HEK293 (cell line): ENCODE results near the gene CADPS2.

ENCODE experiments used
- CTCF ChIA-PET: fragments of 350-600 bp; formaldehyde crosslinking; extraction: SDS; loops from one replicate; lab custom pipeline; 2021; ENCODE audit warnings: antibody characterized with exemption; lab: Yijun Ruan, JAX
- POLR2A ChIA-PET: fragments of 300-600 bp; formaldehyde crosslinking; extraction: SDS; loops from one replicate; lab custom pipeline; 2020; ENCODE audit warnings: antibody characterized with exemption, inconsistent platforms; lab: Yijun Ruan, JAX
- H3K27ac ChIP-seq: fragments of 200-500 bp; sonication (Bioruptor generic); 2 replicates; pipeline ENCODE4 v1.5.1; 2014; ENCODE audit warnings: low read depth, low read length, control low read depth, inconsistent platforms; ENCODE audit errors: extremely low read depth
- H3K36me3 ChIP-seq, 2 experiments: fragments of 200-500 bp in 1 of 2; sonication (Bioruptor generic) in 1 of 2; 1 replicate in 1 of 2; 2 replicates in 1 of 2; pipeline ENCODE4 v1.5.1; 2014 to 2017; ENCODE audit warnings: inconsistent platforms in 2 of 2, low read length in 2 of 2; ENCODE audit not compliant: control insufficient read depth in 2 of 2, insufficient read depth in 1 of 2
- H3K4me1 ChIP-seq: fragments of 200-500 bp; sonication (Bioruptor generic); 2 replicates; pipeline ENCODE4 v1.5.1; 2014; ENCODE audit warnings: mild to moderate bottlenecking, low read length, inconsistent platforms; ENCODE audit not compliant: control insufficient read depth, insufficient read depth
- H3K4me3 ChIP-seq: 2 replicates; pipeline ENCODE4 v1.5.1; 2011; ENCODE audit warnings: low read depth, mild to moderate bottlenecking, control low read depth, low read length, moderate library complexity
- H3K9me3 ChIP-seq: fragments of 200-500 bp; sonication (Bioruptor generic); 2 replicates; pipeline ENCODE4 v1.5.1; 2014; ENCODE audit warnings: low read depth, low read length, inconsistent platforms; ENCODE audit not compliant: control insufficient read depth, insufficient read depth
- AEBP2 ChIP-seq: fragments of 450-650 bp; formaldehyde crosslinking; IDR thresholded peaks from 2 replicates; pipeline ENCODE4 v1.5.1; 2016; ENCODE audit warnings: missing biosample characterization, missing genetic modification characterization, borderline replicate concordance
- BCL11B ChIP-seq: fragments of 450-650 bp; formaldehyde crosslinking; IDR thresholded peaks from 2 replicates; pipeline ENCODE4 v1.5.1; 2016; ENCODE audit warnings: low read depth, missing biosample characterization, missing genetic modification characterization
- BCL6B ChIP-seq: fragments of 450-650 bp; formaldehyde crosslinking; IDR thresholded peaks from 2 replicates; pipeline ENCODE4 v1.5.1; 2017; ENCODE audit warnings: missing biosample characterization, missing genetic modification characterization
- HOXA7 ChIP-seq: sonication (generic); formaldehyde crosslinking; IDR thresholded peaks from 2 replicates; pipeline ENCODE4 v1.8.1; 2022; ENCODE audit warnings: missing genetic modification reagents, borderline replicate concordance
- HOXD13 ChIP-seq: sonication (generic); formaldehyde crosslinking; IDR thresholded peaks from 2 replicates; pipeline ENCODE4 v1.8.0; 2022; ENCODE audit warnings: missing genetic modification reagents, borderline replicate concordance
- KLF1 ChIP-seq: fragments of 450-650 bp; formaldehyde crosslinking; IDR thresholded peaks from 2 replicates; pipeline ENCODE4 v1.5.1; 2016; ENCODE audit warnings: missing biosample characterization, missing genetic modification characterization
- KLF10 ChIP-seq: fragments of 450-650 bp; IDR thresholded peaks from 2 replicates; pipeline ENCODE4 v1.5.1; 2018; ENCODE audit warnings: missing biosample characterization, mild to moderate bottlenecking, missing genetic modification characterization
- PRDM2 ChIP-seq: fragments of 450-650 bp; formaldehyde crosslinking; IDR thresholded peaks from 2 replicates; pipeline ENCODE4 v1.5.1; 2016; ENCODE audit warnings: missing biosample characterization, missing genetic modification characterization, borderline replicate concordance
- PRDM6 ChIP-seq: fragments of 450-650 bp; formaldehyde crosslinking; IDR thresholded peaks from 2 replicates; pipeline ENCODE4 v1.5.1; 2017; ENCODE audit warnings: missing biosample characterization, missing genetic modification characterization
- REPIN1 ChIP-seq: fragments of 450-650 bp; formaldehyde crosslinking; IDR thresholded peaks from 2 replicates; pipeline ENCODE4 v1.5.1; 2017; ENCODE audit warnings: missing biosample characterization, missing genetic modification characterization, low read depth
- SP7 ChIP-seq: fragments of 450-650 bp; formaldehyde crosslinking; IDR thresholded peaks from 2 replicates; pipeline ENCODE4 v1.5.1; 2016; ENCODE audit warnings: missing biosample characterization, missing genetic modification characterization
- ZBTB17 ChIP-seq: fragments of 450-650 bp; formaldehyde crosslinking; IDR thresholded peaks from 2 replicates; pipeline ENCODE4 v1.5.1; 2016; ENCODE audit warnings: missing biosample characterization, missing genetic modification characterization
- ZBTB44 ChIP-seq: fragments of 450-650 bp; IDR thresholded peaks from 2 replicates; pipeline ENCODE4 v1.5.1; 2018; ENCODE audit warnings: missing biosample characterization, mild to moderate bottlenecking, missing genetic modification characterization
- ZBTB6 ChIP-seq: fragments of 450-650 bp; formaldehyde crosslinking; IDR thresholded peaks from 2 replicates; pipeline ENCODE4 v1.5.1; 2017; ENCODE audit warnings: missing biosample characterization, missing genetic modification characterization
- ZBTB8A ChIP-seq: fragments of 450-650 bp; formaldehyde crosslinking; IDR thresholded peaks from 2 replicates; pipeline ENCODE4 v1.5.1; 2016; ENCODE audit warnings: missing biosample characterization, missing genetic modification characterization
- ZFHX2 ChIP-seq: fragments of 450-650 bp; formaldehyde crosslinking; conservative IDR thresholded peaks from 2 replicates; pipeline ENCODE4 v1.5.1; 2016; ENCODE audit warnings: missing biosample characterization, missing genetic modification characterization
- ZNF140 ChIP-seq: fragments of 450-650 bp; formaldehyde crosslinking; IDR thresholded peaks from 2 replicates; pipeline ENCODE4 v1.5.1; 2016; ENCODE audit warnings: missing biosample characterization, missing genetic modification characterization
- ZNF155 ChIP-seq: fragments of 450-650 bp; formaldehyde crosslinking; IDR thresholded peaks from 2 replicates; pipeline ENCODE4 v1.5.1; 2016; ENCODE audit warnings: missing biosample characterization, missing genetic modification characterization
- ZNF341 ChIP-seq: fragments of 450-650 bp; formaldehyde crosslinking; IDR thresholded peaks from 2 replicates; pipeline ENCODE4; 2016; ENCODE audit warnings: low read depth, missing biosample characterization, missing genetic modification characterization
- ZNF549 ChIP-seq: fragments of 450-650 bp; IDR thresholded peaks from 2 replicates; pipeline ENCODE4 v1.5.1; 2018; ENCODE audit warnings: missing biosample characterization, missing genetic modification characterization, mild to moderate bottlenecking, inconsistent platforms, moderate library complexity
- ZNF704 ChIP-seq: fragments of 450-650 bp; formaldehyde crosslinking; IDR thresholded peaks from 2 replicates; pipeline ENCODE4 v1.5.1; 2016; ENCODE audit warnings: missing biosample characterization, missing genetic modification characterization
- ZNF837 ChIP-seq: fragments of 450-650 bp; formaldehyde crosslinking; IDR thresholded peaks from 2 replicates; pipeline ENCODE4 v1.5.1; 2016; ENCODE audit warnings: missing biosample characterization, missing genetic modification characterization

The CADPS2 gene

GRCh38 chr7:122465296-122465695 is 421.0 kb downstream of the CADPS2 start:
- Histone ChIP-seq H3K4me1 (no peaks in the 10 kb centered on the region), H3K36me3 (no peaks in the 10 kb centered on the region; a peak in 1 of 3 replicates), H3K4me3 (no peak overlapping the region), H3K27ac (no peak overlapping the region), H3K9me3 (no peaks in the 10 kb centered on the region)
- POLR2A ChIA-PET, result no interaction called here
- no peak for TF ChIP-seq ZBTB17 (tag by site-specific recombination)
- no peak for TF ChIP-seq KLF10 (tag by site-specific recombination)
- no peak for TF ChIP-seq BCL11B (tag by site-specific recombination)
- no peak for TF ChIP-seq ZNF140 (tag by site-specific recombination)
- no peak for TF ChIP-seq SP7 (tag by site-specific recombination)
- TF ChIP-seq ZNF155 (tag by site-specific recombination), result no peak
- TF ChIP-seq AEBP2 (tag by site-specific recombination), result no peak
- no peak for TF ChIP-seq PRDM2
- TF ChIP-seq REPIN1 (tag by site-specific recombination), result no peak
- no peak for TF ChIP-seq HOXD13
- TF ChIP-seq ZBTB8A (tag by site-specific recombination), result no peak
- CTCF ChIA-PET, result no interaction called here

- Histone ChIP-seq H3K4me3 (no peak overlapping the region), H3K9me3 (no peaks in the 10 kb centered on the region), H3K4me1 (no peaks in the 10 kb centered on the region), H3K27ac (no peak overlapping the region), H3K36me3 (no peaks in the 10 kb centered on the region; a peak in 1 of 3 replicates)
- POLR2A ChIA-PET, result no interaction called here
- TF ChIP-seq ZNF704 (tag by site-specific recombination), result no peak
- no peak for TF ChIP-seq KLF1 (tag by site-specific recombination)
- TF ChIP-seq ZBTB6 (tag by site-specific recombination), result no peak
- TF ChIP-seq ZNF549 (tag by site-specific recombination), result no peak
- TF ChIP-seq ZNF341 (tag by site-specific recombination), result no peak
- TF ChIP-seq BCL6B (tag by site-specific recombination), result no peak
- TF ChIP-seq HOXA7, result no peak
- TF ChIP-seq ZBTB44 (tag by site-specific recombination), result no peak
- TF ChIP-seq ZFHX2, result no peak
- TF ChIP-seq ZNF837 (tag by site-specific recombination), result no peak
- TF ChIP-seq PRDM6 (tag by site-specific recombination), result no peak
- TF ChIP-seq, all 188 proteins: peak for 0
- CTCF ChIA-PET, result no interaction called here
Measured at GRCh38 chr7:122463631-122464030, 422.6 kb downstream of the CADPS2 start.
